SK-N-SH treated with all-trans-retinoic acid at 6 μM for 48 hours (cell line): ENCODE results near the gene CIRBP.

Experiments
- ATAC-seq: fragments of 200-7000 bp; cut with Tn5 transposase; 3 replicates; pipeline ENCODE4 v1.9.1; 2020; ENCODE audit warnings: mild to moderate bottlenecking, moderate library complexity
- ARNTL ChIP-seq: fragments of 450-650 bp; formaldehyde crosslinking; IDR thresholded peaks from 2 replicates; pipeline ENCODE4 v1.5.0; 2020; ENCODE audit warnings: low read depth, mild to moderate bottlenecking, moderate library complexity, borderline replicate concordance
- BACH2 ChIP-seq: fragments of 250-450 bp; sonication (Bioruptor Pico); IDR thresholded peaks from 2 replicates; pipeline ENCODE4 v1.9.0; 2021; ENCODE audit warnings: mild to moderate bottlenecking, borderline replicate concordance
- CREB5 ChIP-seq: fragments of 250-450 bp; sonication (Bioruptor Pico); IDR thresholded peaks from 2 replicates; pipeline ENCODE4 v1.5.1; 2020; ENCODE audit warnings: low read depth, mild to moderate bottlenecking, moderate library complexity
- CSDC2 ChIP-seq: fragments of 250-450 bp; sonication (Bioruptor Pico); IDR thresholded peaks from 2 replicates; pipeline ENCODE4 v1.5.0; 2020; ENCODE audit warnings: mild to moderate bottlenecking, moderate library complexity
- CSRNP3 ChIP-seq: fragments of 250-450 bp; sonication (Bioruptor Pico); IDR thresholded peaks from 2 replicates; pipeline ENCODE4 v1.5.1; 2021; ENCODE audit warnings: mild to moderate bottlenecking, moderate library complexity
- ESRRG ChIP-seq: fragments of 250-450 bp; sonication (Bioruptor Pico); IDR thresholded peaks from 2 replicates; pipeline ENCODE4 v1.6.1; 2021; ENCODE audit warnings: mild to moderate bottlenecking
- GLIS3 ChIP-seq: fragments of 250-450 bp; sonication (Bioruptor Pico); IDR thresholded peaks from 2 replicates; pipeline ENCODE4 v1.5.0; 2020; ENCODE audit warnings: mild to moderate bottlenecking, moderate library complexity
- ISL1 ChIP-seq: fragments of 250-450 bp; sonication (Bioruptor Pico); IDR thresholded peaks from 2 replicates; pipeline ENCODE4 v2.1.2; 2022; ENCODE audit warnings: mild to moderate bottlenecking, moderate library complexity
- OSR1 ChIP-seq: fragments of 250-450 bp; sonication (Bioruptor Pico); IDR thresholded peaks from 2 replicates; pipeline ENCODE4 v1.8.0; 2022; ENCODE audit warnings: moderate library complexity, mild to moderate bottlenecking, inconsistent platforms
- PATZ1 ChIP-seq: fragments of 250-450 bp; sonication (Bioruptor Pico); IDR thresholded peaks from 2 replicates; pipeline ENCODE4 v1.8.0; 2020; ENCODE audit warnings: mild to moderate bottlenecking, moderate library complexity, borderline replicate concordance
- POU6F1 ChIP-seq: fragments of 250-450 bp; sonication (Bioruptor Pico); IDR thresholded peaks from 2 replicates; pipeline ENCODE4 v1.8.0; 2021; ENCODE audit warnings: low read depth, mild to moderate bottlenecking, moderate library complexity, borderline replicate concordance
- RARB ChIP-seq: fragments of 250-450 bp; sonication (Bioruptor Pico); IDR thresholded peaks from 2 replicates; pipeline ENCODE4 v1.8.0; 2021; ENCODE audit warnings: mild to moderate bottlenecking, moderate library complexity
- SNAI2 ChIP-seq: fragments of 250-450 bp; sonication (Bioruptor Pico); IDR thresholded peaks from 2 replicates; pipeline ENCODE4 v1.5.0; 2020; ENCODE audit warnings: mild to moderate bottlenecking, moderate library complexity
- TCF4 ChIP-seq: fragments of 250-450 bp; sonication (Bioruptor Pico); IDR thresholded peaks from 2 replicates; pipeline ENCODE4 v1.8.0; 2021; ENCODE audit warnings: mild to moderate bottlenecking, moderate library complexity, borderline replicate concordance
- TOX ChIP-seq: fragments of 250-450 bp; sonication (Bioruptor Pico); IDR thresholded peaks from 2 replicates; pipeline ENCODE4 v1.8.0; 2021; ENCODE audit warnings: mild to moderate bottlenecking, moderate library complexity, borderline replicate concordance
- TSHZ2 ChIP-seq: fragments of 250-450 bp; sonication (Bioruptor Pico); IDR thresholded peaks from 2 replicates; pipeline ENCODE4 v1.5.0; 2020; ENCODE audit warnings: mild to moderate bottlenecking, moderate library complexity
- ZFP3 ChIP-seq: fragments of 250-450 bp; sonication (Bioruptor Pico); IDR thresholded peaks from 2 replicates; pipeline ENCODE4 v1.5.0; 2020; ENCODE audit warnings: mild to moderate bottlenecking, moderate library complexity
- ZFP30 ChIP-seq: fragments of 450-650 bp; formaldehyde crosslinking; IDR thresholded peaks from 2 replicates; pipeline ENCODE4 v1.5.0; 2022; ENCODE audit warnings: mild to moderate bottlenecking, moderate library complexity
- ZNF565 ChIP-seq: fragments of 450-650 bp; formaldehyde crosslinking; conservative IDR thresholded peaks from 2 replicates; pipeline ENCODE4 v1.5.0; 2020; ENCODE audit warnings: low read depth, mild to moderate bottlenecking, moderate library complexity
- ZNF70 ChIP-seq: fragments of 450-650 bp; formaldehyde crosslinking; IDR thresholded peaks from 2 replicates; pipeline ENCODE4 v1.5.0; 2020; ENCODE audit warnings: mild to moderate bottlenecking, moderate library complexity
- ZNF8 ChIP-seq: fragments of 450-650 bp; formaldehyde crosslinking; IDR thresholded peaks from 2 replicates; pipeline ENCODE4 v1.5.0; 2020; ENCODE audit warnings: mild to moderate bottlenecking, moderate library complexity

The CIRBP gene

GRCh38 chr19:1288833-1289685 is 19.9 kb downstream of the CIRBP start:
- TF ChIP-seq BACH2 (CRISPR knock-in tag), result no peak
- no peak for TF ChIP-seq CREB5 (CRISPR knock-in tag)
- TF ChIP-seq PATZ1, result no peak
- TF ChIP-seq CSDC2 (CRISPR knock-in tag), result no peak
- no peak for TF ChIP-seq ARNTL (CRISPR knock-in tag)
- no peak for TF ChIP-seq ZFP3
- no peak for TF ChIP-seq POU6F1 (CRISPR knock-in tag)
- no peak for TF ChIP-seq OSR1 (CRISPR knock-in tag)
- TF ChIP-seq TSHZ2 (CRISPR knock-in tag), result no peak
- no peak for TF ChIP-seq CSRNP3 (CRISPR knock-in tag)
- TF ChIP-seq ISL1 (CRISPR knock-in tag), result no peak
- no peak for TF ChIP-seq TCF4 (CRISPR knock-in tag)
- no peak for ATAC-seq

- ATAC-seq, result no peak
- TF ChIP-seq BACH2 (CRISPR knock-in tag) (no peak), TCF4 (CRISPR knock-in tag) (no peak), CREB5 (CRISPR knock-in tag) (no peak), TOX (CRISPR knock-in tag) (no peak), GLIS3 (no peak), POU6F1 (CRISPR knock-in tag) (no peak), ZNF70 (CRISPR knock-in tag) (no peak), ESRRG (CRISPR knock-in tag) (no peak), ZNF565 (CRISPR knock-in tag) (no peak), RARB (CRISPR knock-in tag) (no peak), TSHZ2 (CRISPR knock-in tag) (no peak), ZNF8 (CRISPR knock-in tag) (no peak), OSR1 (CRISPR knock-in tag) (no peak), ARNTL (CRISPR knock-in tag) (no peak), CSRNP3 (CRISPR knock-in tag) (no peak), ZFP30 (CRISPR knock-in tag) (no peak), SNAI2 (no peak), CSDC2 (CRISPR knock-in tag) (no peak)
Observed at GRCh38 chr19:1289686-1290025, 20.5 kb downstream of the CIRBP start.
